HCT116 (cell line): ENCODE data around the gene ITIH5.

Experiments
- CEBPB ChIP-seq: IDR thresholded peaks from 2 replicates; pipeline ENCODE4 v1.6.1; 2012; ENCODE audit warnings: low read depth
- EZH2 ChIP-seq: fragments of 200-600 bp; sonication (generic); IDR thresholded peaks from 2 replicates; pipeline ENCODE4 v1.6.1; 2017; ENCODE audit warnings: antibody characterized with exemption, mixed run types
- POLR2AphosphoS5 ChIP-seq: IDR thresholded peaks from 2 replicates; pipeline ENCODE4 v1.6.1; 2011; ENCODE audit warnings: mild to moderate bottlenecking, low read depth, low read length, moderate library complexity
- RAD21 ChIP-seq: IDR thresholded peaks from 2 replicates; pipeline ENCODE4 v1.6.1; 2012; ENCODE audit warnings: low read depth, mild to moderate bottlenecking
- YY1 ChIP-seq: IDR thresholded peaks from 2 replicates; pipeline ENCODE4 v1.6.1; 2011; ENCODE audit warnings: low read length, low read depth, moderate library complexity, mild to moderate bottlenecking; ENCODE audit not compliant: insufficient replicate concordance; ENCODE audit errors: extremely low read depth

GRCh38 chr10:7590271-7590670, 76.5 kb downstream of the ITIH5 start:
- TF ChIP-seq EZH2 (no peak), CEBPB (no peak), YY1 (no peak), RAD21 (no peak), POLR2AphosphoS5 (no peak)
